Measurements from ENCODE around the gene OR2W3.
A peak's percentile ranks its signal among the peaks of the same experiment; 100 is the strongest.
"Not testable (repeated sequence)": the region's sequence is repeated elsewhere in the genome, so short reads cannot be mapped to it uniquely, and the experiment has no call there.

Gene OR2W3

DNA sequence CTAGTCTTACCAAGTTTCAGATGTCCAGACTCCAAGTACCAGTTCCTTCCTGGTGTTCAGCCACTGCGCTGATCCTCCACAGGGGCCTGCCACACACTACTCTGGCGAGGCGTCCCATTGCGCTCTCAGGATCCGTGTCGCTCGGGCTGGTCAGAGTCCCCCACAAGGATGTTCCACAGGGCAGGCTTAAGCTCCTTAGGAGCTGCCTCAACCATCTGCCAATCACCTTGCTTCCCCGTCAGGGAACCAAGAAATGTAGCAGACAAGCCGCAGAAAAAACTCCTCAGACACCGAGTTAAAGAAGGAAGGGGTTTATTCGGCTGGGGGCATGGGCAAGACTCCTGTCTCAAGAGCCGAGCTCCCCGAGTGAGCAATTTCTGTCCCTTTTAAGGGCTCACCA is 9.8 kb downstream of the OR2W3 start:
- no peak overlapping the region for H3K4me3 Mint-ChIP-seq
- peaks cover 6 to 26% of the 10 kb centered on the region in 2 donors for H3K9me3 Mint-ChIP-seq
- ATAC-seq, result no peak

DNA sequence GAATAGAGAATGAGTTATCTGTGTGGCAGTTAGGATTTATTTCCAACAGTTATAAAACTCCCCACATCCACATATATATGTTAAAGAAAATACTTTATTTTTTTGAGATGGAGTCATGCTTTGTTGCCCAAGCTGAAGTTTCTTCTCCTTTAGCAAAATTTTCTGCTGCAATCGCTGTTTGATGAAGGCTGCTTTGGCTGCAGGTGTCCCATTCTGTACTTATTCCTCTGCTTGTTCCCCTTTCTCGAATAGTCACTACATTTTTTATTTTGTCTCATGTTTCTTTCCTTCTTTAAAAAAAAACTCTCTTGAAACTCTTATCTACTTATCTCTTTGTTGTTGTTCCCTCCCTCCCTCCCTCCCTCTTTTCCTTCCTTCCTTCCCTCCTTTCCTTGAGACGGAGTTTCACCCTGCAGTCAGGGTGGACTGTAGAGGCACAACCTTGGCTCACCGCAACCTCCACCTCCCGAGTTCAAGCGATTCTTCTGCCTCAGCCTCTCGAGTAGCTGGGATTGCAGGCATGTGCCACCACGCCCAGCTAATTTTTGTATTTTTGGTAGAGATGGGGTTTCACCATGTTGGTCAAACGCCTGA is 10.6 kb downstream of the OR2W3 start:
- peak overlapping the region; percentile 83 for H3K4me3 Mint-ChIP-seq
- DNase-seq (no peak), ATAC-seq (no peak)
- H3K4me1 Mint-ChIP-seq, result peaks cover 18% of the 10 kb centered on the region
- no peaks in the 10 kb centered on the region for H3K27me3 Mint-ChIP-seq
- H3K9me3 Mint-ChIP-seq, result peaks cover 6 to 26% of the 10 kb centered on the region in 2 donors
- H3K27ac Mint-ChIP-seq, result no peak overlapping the region

More for the DNA sequence above, 9.8 kb downstream of the OR2W3 start:
- no peak for DNase-seq
- Mint-ChIP-seq H3K4me1 (peaks cover 18% of the 10 kb centered on the region), H3K27me3 (no peaks in the 10 kb centered on the region), H3K27ac (peak overlapping the region in 1 of 2 donors; percentile 36)

DNA sequence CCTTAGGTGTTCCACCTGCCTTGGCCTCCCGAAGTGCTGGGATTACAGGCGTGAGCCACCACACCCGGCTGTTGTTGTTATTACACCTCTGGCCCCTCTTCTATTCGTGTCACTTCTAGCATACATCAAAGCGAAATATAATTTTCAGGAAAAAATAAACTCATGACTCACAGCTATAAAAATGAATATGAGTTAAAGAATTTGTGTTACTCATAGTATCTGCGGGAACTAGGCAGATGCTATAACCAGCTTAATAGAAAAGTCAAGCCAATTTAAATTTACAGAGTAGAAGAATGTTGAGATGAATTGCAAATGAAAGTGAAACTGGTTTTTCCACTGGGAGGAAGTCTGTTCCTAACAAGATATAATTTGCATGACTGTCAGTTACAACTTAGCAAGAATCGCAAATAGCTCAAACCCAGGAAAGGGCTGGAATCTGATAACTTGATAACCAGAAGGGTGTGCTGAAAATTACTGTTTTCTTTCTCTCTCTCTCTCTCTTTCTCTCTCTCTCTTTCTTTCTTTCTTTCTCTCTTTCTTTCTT is 11.2 kb downstream of the OR2W3 start:
- DNase-seq (peak in 1 of 2 donors; percentile 49), ATAC-seq (peak; percentile 94)
- H3K9me3 Mint-ChIP-seq, result peaks cover 6 to 26% of the 10 kb centered on the region in 2 donors
- peaks cover 18% of the 10 kb centered on the region for H3K4me1 Mint-ChIP-seq
- no peaks in the 10 kb centered on the region for H3K27me3 Mint-ChIP-seq
- peak overlapping the region; percentile 83 for H3K4me3 Mint-ChIP-seq
- H3K27ac Mint-ChIP-seq, result peak overlapping the region in 1 of 2 donors; percentile 73

DNA sequence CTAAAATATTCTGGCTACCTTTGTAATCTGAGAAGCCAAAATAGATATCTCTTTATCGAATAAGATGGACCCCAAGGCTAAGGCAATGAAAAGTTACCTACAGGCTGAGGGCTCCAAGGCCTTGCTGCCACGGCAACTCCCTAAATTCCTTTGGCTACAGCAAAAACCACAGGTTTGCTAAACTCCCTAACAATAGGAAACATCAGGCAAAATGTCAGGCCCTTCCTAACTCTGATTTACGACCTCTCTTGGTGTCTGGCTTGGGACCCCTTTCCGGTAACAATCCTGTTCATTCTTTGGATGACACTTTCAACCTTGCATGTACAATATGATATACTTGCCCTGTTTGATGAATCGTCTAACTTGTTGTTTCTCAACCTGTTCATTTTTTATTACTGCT is 13.4 kb downstream of the OR2W3 start:
- peaks cover 18% of the 10 kb centered on the region for H3K4me1 Mint-ChIP-seq
- H3K27ac Mint-ChIP-seq, result no peak overlapping the region
- ATAC-seq (no peak), DNase-seq (no peak)
- no peaks in the 10 kb centered on the region for H3K27me3 Mint-ChIP-seq
- H3K4me3 Mint-ChIP-seq, result no peak overlapping the region
- peaks cover 6 to 19% of the 10 kb centered on the region in 2 donors for H3K9me3 Mint-ChIP-seq

DNA sequence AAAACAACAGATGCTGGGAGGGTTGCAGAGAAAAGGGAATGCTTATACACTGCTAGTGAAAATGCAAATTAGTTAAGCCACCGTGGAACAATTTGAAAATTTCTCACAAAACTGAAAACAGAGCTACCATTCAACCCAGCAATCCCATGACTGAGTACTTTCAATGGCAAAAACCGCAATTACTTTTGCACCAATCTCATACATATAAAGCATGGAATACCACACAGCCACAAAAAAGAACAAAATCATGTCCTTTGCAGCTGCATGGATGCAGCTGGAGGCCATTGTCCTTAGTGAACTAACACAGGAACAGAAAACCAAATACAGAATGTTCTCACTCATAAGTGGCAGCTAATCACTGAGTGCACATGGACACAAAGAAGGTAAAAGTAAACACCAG is 18.4 kb downstream of the OR2W3 start:
- Mint-ChIP-seq H3K4me1 (no peaks in the 10 kb centered on the region), H3K9me3 (no peaks in the 10 kb centered on the region), H3K27ac (no peak overlapping the region), H3K4me3 (no peak overlapping the region), H3K27me3 (peaks cover 13% of the 10 kb centered on the region)
- DNase-seq (no peak), ATAC-seq (no peak)

DNA sequence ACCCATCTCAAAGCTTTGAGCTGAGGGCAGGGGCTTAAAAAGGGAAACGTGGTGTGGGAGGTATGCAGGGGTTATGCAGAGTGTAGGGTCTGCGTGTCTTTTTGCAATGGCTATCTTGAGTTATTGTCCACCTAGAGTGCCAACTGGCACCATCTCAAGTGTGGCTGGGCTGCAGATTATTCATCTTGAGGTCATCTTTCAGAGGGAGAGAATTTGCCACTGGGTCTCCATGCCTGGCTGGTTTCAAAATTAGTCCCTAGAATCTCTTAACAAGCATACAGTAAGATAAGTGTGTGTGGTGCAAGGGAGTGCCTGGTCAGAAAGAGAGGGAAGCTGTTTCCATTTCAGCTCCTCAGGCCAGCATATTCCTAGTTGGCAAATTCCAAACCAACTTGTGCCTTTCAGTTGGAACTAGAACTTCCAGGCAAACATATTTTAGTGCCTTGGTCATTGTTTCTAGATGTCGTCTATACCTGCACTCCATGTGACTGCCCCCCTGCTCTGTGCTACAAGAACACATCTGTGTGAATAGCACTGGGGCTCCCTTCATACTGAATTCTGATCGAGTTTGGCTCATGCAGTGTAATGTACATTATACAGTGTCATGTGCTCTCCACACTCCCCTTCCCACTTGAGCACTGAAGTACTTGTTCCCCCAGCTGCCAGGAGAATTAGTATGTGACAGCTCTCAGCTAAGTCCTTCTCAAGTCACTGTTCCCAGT is 19.7 kb downstream of the OR2W3 start:
- Mint-ChIP-seq H3K4me1 (no peaks in the 10 kb centered on the region), H3K27me3 (peaks cover 13% of the 10 kb centered on the region), H3K4me3 (no peak overlapping the region), H3K9me3 (no peaks in the 10 kb centered on the region), H3K27ac (peak overlapping the region in 1 of 2 donors; percentile 60)
- ATAC-seq, result peak; percentile 55
- DNase-seq, result no peak

DNA sequence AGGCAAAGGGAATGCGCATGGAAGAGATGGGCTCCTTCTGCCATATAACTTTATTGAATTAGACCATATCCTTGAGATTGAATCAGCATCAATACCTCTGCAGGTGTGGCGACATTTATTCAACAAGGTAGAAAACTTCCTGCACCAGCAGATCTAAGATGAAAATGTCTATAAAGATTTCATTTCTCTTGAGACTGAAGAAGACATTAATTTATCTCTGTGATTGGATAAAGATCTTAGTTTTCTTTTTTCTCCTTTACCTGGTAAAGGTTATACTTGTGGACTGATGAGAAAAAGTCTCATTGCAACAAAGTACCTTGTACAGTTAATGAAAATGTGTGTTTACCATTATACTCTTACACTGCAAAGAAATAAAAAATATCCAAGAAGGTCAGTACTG is 24.6 kb downstream of the OR2W3 start, which contains the start of gene OR2T8:
Gene OR2T8 (plus strand): TSS at position 301 of the 400 bp plus-strand sequence. CDS start 766 bp downstream, outside the sequence.
- peaks cover 13% of the 10 kb centered on the region for H3K27me3 Mint-ChIP-seq
- DNase-seq, result no peak
- ATAC-seq, result no peak
- no peak within 1 kb of the TSS for H3K4me3 Mint-ChIP-seq
- no peaks in the 10 kb centered on the region for H3K4me1 Mint-ChIP-seq
- no peaks in the 10 kb centered on the region for H3K9me3 Mint-ChIP-seq
- H3K27ac Mint-ChIP-seq, result no peak within 1 kb of the TSS

DNA sequence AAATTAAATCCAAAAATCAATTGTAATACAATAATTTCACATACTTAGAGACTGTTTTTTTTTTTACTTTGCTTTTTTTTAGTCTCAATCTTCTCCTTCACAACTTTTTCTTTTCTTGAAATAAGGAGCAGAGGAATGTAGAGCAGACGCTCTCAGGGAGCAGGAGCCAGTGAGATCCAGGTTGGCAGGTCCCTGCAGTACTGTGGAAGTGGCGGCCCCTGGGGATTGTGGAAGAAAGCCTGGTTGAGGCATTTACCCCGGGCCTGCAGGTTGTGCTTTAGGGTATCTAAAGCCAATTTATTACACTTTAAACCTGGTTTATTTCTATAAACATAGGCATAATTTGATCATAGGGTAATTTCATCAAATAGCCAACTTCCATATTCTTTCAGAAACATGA is 28.6 kb downstream of the OR2W3 start:
- no peaks in the 10 kb centered on the region for H3K9me3 Mint-ChIP-seq
- DNase-seq (no peak), ATAC-seq (no peak)
- no peaks in the 10 kb centered on the region for H3K4me1 Mint-ChIP-seq
- no peaks in the 10 kb centered on the region for H3K27me3 Mint-ChIP-seq
- no peak overlapping the region for H3K4me3 Mint-ChIP-seq
- H3K27ac Mint-ChIP-seq, result no peak overlapping the region

DNA sequence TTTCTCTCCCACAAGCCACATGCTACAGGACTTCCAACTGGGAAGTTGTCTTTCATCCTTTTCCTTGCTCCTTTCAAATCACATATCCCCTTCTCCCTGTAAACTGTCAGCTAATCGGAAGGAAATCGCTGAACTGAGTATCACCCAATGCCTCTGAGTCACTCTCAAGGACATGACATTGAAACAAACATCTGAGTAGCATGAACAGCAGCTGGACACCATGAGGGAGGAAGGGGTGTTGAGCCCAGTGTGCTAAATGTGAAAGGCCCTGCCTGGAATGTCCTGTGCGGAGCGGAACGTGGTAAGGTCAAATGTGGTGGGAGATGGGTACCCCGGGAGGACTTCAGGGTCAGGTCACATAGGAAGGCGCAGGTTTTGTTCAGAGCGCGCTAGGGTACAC is 29.5 kb downstream of the OR2W3 start, which contains the start of gene OR2AJ1:
Gene OR2AJ1 (plus strand): TSS at position 22 of the 400 bp plus-strand sequence. CDS start 8,880 bp downstream, outside the sequence.
- H3K4me1 Mint-ChIP-seq, result no peaks in the 10 kb centered on the region
- no peaks in the 10 kb centered on the region for H3K27me3 Mint-ChIP-seq
- DNase-seq (no peak), ATAC-seq (no peak)
- no peak within 1 kb of the TSS for H3K27ac Mint-ChIP-seq
- no peaks in the 10 kb centered on the region for H3K9me3 Mint-ChIP-seq
- H3K4me3 Mint-ChIP-seq, result no peak within 1 kb of the TSS

DNA sequence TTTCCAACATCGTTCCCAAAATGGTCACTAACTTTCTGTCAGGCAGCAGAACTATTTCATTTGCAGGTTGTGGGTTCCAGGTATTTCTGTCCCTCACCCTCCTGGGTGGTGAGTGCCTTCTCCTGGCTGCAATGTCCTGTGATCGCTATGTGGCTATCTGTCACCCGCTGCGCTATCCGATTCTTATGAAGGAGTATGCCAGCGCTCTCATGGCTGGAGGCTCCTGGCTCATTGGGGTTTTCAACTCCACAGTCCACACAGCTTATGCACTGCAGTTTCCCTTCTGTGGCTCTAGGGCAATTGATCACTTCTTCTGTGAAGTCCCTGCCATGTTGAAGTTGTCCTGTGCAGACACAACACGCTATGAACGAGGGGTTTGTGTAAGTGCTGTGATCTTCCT is 38.6 kb downstream of the OR2W3 start:
- Mint-ChIP-seq H3K27ac (no peak overlapping the region), H3K4me3 (no peak overlapping the region), H3K27me3 (no peaks in the 10 kb centered on the region), H3K9me3 (no peaks in the 10 kb centered on the region), H3K4me1 (no peaks in the 10 kb centered on the region)
- no peak for DNase-seq
- ATAC-seq, result no peak

DNA sequence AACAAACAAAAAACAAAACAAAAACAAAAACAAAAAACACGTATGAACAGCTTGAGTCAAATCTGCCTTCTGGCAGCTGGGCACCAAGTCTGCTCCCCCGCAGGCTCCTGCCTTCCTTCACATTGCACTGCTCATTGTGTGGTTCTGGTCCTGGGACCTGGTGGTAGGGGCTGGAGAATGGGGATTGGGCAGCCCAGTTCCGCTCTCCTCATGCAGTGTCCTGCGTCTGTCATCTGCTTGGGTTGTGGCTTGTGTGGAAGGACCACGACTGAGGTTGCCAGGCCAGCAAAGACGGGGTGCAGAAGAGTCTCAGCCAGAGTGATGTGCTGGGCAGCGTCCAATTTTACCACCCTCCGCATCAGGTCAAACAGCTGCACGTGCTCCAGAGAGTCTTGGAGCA is 40.4 kb downstream of the OR2W3 start:
- no peak for DNase-seq
- no peaks in the 10 kb centered on the region for H3K4me1 Mint-ChIP-seq

DNA sequence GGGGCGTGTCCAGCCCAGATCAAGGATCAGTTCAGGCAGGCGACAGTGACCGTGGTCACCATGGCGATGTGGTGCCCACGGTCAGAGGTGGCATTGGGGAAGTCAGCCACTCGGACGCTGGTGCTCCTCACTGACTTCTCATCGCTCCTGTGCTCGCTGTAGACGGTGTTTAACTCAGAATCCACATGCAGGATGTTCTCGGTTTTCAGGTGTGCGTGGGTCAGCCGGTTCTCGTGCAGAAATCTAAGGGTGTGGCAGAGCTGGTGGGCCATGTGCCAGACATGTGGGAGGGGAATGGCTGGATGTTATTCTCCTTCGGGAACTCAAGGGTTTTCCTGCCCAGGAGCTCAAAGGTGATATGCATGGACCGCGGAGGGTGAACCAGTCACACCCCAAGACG is 41.0 kb downstream of the OR2W3 start:
- DNase-seq, result no peak

More for the DNA sequence above, 40.4 kb downstream of the OR2W3 start:
- ATAC-seq, result no peak
- no peaks in the 10 kb centered on the region for H3K9me3 Mint-ChIP-seq
- H3K27ac Mint-ChIP-seq, result no peak overlapping the region
- no peak overlapping the region for H3K4me3 Mint-ChIP-seq
- no peaks in the 10 kb centered on the region for H3K27me3 Mint-ChIP-seq

DNA sequence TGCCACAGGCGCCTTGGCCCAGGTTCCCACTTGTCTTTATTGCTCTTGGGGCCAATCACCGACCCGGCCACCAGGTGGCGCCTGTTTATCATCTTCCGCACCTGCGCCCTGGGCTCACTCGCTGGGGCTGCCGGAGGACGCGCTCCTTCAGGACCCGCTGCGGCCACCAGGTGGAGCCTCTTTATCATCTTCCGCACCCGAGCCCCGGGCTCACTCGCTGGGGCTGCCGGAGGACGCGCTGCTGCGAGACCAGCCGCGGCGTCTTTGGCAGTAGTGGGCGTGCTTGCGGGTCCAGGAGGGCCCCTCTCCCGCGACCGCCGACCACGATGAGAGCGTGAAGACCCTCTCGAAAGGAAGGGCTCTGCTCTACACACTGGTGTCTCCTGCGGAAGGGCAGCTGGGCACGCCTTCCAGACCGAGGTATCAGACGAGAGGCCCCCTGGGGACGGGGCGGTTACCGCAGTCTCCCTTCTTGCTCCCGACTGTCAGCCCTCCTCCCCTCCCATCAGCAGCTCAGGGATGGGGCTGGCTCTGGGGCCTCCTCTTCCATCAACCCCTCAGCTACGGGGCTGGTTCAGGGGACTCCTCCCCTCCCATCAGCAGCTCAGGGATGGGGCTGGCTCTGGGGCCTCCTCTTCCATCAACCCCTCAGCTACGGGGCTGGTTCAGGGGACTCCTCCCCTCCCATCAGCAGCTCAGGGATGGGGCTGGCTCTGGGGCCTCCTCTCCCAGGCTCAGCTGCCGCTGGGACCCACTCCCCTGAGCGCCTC is 41.8 kb downstream of the OR2W3 start:
- DNase-seq (peak; percentile 94 to 96), ATAC-seq (peak; percentile 98)
- H3K4me1 Mint-ChIP-seq, H3K27me3 Mint-ChIP-seq, H3K9me3 Mint-ChIP-seq: not testable (repeated sequence)
- Mint-ChIP-seq H3K4me3 (peak overlapping the region; percentile 81 to 84), H3K27ac (peak overlapping the region; percentile 67 to 73)

More for the DNA sequence above, 41.0 kb downstream of the OR2W3 start:
- H3K27me3 Mint-ChIP-seq, result peaks cover 6% of the 10 kb centered on the region
- H3K4me1 Mint-ChIP-seq, result no peaks in the 10 kb centered on the region
- ATAC-seq, result no peak
- H3K9me3 Mint-ChIP-seq, result no peaks in the 10 kb centered on the region
- no peak overlapping the region for H3K27ac Mint-ChIP-seq
- H3K4me3 Mint-ChIP-seq, result no peak overlapping the region

DNA sequence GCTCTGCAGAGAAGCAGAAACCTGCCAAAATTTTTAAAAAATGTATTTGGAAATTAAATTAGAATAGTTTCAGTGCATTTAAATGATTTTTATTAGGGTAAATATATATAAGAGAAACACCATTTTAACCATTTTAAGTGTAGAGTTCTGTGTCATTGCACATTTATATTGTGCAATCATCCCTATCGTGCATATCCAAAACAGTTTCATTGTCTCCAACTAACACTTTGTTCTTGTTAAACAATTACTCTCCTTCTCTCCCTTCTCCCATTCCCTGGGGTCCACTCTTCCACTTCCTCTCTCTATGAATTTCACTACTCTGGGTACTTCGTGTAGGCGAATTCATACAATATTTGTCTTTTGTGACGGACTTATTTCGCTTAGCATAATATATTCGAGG is 47.2 kb downstream of the OR2W3 start:
- DNase-seq (no peak), ATAC-seq (no peak)
- peaks cover 8% of the 10 kb centered on the region for H3K27me3 Mint-ChIP-seq
- no peaks in the 10 kb centered on the region for H3K9me3 Mint-ChIP-seq
- H3K4me1 Mint-ChIP-seq, result no peaks in the 10 kb centered on the region
- H3K27ac Mint-ChIP-seq, result no peak overlapping the region
- H3K4me3 Mint-ChIP-seq, result no peak overlapping the region
